ENCODE data around the gene TAF4B.
"Not testable (repeated sequence)": the region's sequence is repeated elsewhere in the genome, so short reads cannot be mapped to it uniquely, and the experiment has no call there.

TAF4B gene, protein sequence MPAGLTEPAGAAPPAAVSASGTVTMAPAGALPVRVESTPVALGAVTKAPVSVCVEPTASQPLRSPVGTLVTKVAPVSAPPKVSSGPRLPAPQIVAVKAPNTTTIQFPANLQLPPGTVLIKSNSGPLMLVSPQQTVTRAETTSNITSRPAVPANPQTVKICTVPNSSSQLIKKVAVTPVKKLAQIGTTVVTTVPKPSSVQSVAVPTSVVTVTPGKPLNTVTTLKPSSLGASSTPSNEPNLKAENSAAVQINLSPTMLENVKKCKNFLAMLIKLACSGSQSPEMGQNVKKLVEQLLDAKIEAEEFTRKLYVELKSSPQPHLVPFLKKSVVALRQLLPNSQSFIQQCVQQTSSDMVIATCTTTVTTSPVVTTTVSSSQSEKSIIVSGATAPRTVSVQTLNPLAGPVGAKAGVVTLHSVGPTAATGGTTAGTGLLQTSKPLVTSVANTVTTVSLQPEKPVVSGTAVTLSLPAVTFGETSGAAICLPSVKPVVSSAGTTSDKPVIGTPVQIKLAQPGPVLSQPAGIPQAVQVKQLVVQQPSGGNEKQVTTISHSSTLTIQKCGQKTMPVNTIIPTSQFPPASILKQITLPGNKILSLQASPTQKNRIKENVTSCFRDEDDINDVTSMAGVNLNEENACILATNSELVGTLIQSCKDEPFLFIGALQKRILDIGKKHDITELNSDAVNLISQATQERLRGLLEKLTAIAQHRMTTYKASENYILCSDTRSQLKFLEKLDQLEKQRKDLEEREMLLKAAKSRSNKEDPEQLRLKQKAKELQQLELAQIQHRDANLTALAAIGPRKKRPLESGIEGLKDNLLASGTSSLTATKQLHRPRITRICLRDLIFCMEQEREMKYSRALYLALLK

DNA sequence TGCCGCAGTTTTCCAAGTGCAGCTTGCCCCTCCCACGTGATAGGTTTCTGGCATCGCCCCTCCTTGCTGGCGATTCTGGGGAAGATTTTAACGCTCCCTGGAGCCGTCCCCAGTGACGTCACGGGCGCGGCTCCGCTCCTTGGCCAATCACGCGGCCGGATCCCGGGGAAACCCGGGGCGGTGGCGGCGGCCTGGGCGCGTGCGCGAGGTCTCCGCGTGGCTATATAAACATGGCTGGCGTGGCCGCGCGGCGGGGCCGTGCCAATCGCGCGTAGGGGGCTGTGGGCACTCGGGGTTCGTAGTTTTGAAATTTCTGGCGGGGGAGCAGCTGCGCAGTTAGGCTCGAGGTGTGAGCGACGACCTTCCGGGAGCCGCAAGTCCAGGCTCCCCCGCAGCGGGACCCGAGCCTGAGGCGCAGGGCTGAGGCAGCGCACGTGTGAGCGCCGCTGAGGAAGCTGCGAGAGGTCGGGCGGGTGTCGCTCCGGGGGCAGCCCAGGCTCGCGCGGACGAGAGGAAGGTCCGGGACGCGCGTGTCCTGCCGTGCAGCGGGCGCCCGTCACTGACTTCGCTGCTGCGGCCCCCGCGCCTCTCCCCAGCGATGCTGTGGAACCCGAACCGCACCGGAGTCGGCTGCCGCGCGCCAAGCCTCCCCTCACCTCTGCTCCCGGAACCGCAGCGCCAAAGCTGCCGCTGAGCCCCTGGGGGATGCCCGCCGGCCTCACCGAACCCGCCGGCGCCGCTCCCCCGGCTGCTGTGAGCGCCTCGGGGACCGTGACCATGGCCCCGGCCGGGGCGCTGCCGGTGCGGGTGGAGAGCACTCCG, at the start of gene TAF4B:
TSS of gene TAF4B (plus strand) at position 217 of the 822 bp plus-strand sequence. CDS start at position 706, 489 bp downstream.
- DNase-seq, result peak; percentile 78

DNA sequence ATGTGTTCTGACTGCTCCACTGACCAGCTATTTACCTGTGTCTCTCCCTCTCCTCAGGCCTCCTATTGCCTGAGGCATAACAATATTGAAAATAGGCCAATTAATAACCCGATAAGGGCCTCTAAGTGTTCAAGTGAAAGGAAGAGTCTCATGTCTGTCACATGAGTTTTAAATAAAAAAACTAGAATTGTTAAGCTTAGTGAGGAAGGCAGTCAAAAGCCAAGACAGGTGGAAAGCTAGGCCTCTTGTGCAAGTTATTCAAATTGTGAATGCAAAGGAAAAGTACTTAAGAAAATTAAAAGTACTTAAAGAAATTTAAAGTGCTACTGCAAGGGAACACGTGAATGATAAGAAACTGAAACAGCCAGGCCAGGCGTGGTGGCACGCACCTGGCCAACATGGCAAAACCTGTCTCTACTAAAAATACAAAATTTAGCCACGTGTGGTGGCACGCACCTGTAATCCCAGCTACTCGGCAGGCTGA, 44.9 kb upstream of the TAF4B start:
- DNase-seq, result peak; percentile 32

DNA sequence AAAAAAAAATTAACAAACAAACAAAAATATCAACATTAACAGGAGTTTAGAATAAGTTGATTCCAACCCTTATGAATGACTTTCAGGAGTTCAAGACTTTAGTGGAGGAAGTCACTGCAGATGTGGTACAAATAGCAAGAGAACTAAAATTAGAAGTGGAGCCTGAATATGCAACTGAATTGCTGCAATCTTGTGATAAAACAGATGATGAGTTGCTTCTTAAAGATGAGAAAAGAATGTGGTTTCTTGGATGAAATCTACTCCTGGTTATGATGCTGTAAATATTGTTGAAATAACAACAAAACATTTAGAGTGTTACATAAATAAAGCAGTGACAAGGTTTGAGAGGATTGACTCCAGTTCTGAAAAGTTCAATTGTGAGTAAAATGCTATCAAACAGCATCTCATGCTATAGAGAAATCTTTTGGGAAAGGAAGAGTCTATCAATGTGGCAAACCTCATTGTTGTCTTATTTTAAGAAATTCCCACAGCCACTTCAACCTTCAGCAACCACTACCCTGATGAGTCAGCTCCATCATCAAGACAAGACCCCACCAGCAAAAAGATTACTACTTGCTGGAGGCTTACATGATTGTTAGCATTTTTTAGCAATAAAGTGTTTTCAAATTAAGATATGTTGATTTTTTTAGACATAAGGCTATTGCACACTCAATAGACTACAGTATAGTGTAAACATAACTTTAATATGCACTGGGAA, 42.7 kb upstream of the TAF4B start:
- no peak for DNase-seq

DNA sequence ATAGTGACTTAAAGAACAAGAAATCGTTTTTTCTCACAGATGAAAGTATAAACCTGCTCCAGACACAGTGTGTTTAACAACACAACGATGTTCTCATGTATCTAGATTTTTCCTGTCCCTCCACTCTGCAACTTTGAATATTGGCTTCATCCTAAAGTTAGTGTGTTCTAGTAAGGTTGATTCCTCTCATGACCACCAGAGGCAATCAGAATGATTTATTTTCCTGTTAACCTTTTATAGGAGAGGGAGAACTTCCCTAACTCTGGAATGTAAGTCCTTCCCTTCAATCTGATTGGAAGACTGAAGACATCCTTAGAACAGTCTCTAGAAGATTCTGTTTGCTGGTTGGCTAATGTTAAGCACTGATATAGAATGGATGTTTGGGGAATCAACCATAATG, 41.0 kb upstream of the TAF4B start:
- no peak for DNase-seq

DNA sequence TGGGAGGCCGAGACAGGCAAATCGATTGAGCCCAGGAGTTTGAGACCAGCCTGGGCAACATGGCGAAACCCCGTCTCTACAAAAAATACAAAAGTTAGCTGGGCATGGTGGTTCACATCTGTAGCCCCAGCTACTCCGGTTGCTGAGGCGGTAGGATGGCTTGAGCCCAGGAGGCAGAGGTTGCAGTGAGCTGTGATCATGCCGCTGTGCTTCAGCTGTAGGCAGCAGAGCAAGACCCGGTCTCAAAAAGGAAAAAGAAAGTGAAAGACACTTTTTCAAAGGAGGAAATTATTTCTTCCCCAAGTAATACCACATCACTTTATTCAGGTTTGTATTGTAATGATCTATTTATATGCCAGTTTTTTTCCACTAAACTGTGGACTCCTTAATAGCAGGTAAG, 35.7 kb upstream of the TAF4B start:
- no peak for DNase-seq

DNA sequence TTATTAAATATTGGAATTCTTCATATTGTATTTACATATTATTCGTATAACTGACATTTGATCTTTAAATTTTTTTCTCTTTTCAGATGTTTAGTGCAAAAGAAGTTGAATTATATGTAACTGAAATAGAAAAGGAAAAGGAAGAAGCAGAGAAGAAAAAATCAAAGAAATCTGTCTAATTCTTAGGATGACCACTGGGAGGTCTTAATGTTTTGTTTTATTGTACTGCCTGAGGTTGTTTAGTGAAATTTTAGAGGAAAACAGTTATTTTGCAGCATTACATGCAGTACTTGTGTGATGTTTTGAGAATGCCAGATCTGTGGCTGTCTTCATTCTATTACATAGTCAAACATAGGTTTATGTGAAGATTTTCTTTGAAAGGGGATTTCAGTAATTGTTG, 34.0 kb upstream of the TAF4B start:
- no peak for DNase-seq

DNA sequence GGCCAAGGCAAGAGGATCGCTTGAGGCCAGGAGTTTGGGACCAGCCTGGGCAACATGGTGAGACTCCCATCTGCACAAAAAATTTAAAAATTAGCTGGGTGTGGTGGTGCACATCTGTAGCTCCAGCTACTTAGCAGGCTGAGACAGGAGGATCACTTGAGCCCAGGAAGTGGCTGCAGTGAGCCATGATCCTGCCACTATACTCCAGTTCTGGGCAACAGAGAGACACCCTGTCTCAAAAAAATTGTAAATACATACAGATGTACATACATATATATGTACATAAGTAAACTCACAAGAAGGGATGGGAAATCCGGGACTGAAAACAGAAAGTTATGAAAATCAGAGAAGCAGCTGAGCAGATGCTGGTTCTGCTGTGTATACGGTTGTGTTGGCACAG, 29.6 kb upstream of the TAF4B start:
- no peak for DNase-seq

DNA sequence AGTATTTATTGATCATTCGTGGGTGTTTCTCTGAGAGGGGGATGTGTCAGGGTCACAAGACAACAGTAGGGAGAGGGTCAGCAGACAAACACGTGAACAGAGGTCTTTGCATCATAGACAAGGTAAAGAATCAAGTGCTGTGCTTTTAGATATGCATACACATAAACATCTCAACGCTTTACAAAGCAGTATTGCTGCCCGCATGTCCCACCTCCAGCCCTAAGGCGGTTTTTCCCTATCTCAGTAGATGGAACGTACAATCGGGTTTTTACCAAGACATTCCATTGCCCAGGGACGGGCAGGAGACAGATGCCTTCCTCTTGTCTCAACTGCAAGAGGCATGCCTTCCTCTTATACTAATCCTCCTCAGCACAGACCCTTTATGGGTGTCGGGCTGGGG, 24.2 kb upstream of the TAF4B start:
- DNase-seq, result not testable (repeated sequence)

DNA sequence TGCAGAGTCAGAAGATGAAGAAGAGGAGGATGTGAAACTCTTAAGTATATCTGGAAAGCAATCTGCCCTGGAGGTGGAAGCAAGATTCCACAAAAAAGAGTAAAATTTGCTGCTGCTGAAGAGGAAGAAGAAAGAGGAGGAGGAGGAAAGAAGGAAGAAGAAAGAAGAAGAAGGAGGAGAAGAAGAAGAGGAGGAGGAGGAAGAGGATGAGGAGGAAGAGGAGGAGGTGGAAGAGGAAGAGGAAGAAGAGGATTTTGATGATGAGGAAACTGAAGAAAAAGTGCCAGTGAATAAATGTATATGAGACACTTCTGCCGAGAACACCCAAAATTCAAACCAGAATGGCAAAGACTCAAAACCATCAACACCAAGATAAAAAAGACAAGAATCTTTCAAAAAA, 20.9 kb upstream of the TAF4B start:
- DNase-seq, result no peak

DNA sequence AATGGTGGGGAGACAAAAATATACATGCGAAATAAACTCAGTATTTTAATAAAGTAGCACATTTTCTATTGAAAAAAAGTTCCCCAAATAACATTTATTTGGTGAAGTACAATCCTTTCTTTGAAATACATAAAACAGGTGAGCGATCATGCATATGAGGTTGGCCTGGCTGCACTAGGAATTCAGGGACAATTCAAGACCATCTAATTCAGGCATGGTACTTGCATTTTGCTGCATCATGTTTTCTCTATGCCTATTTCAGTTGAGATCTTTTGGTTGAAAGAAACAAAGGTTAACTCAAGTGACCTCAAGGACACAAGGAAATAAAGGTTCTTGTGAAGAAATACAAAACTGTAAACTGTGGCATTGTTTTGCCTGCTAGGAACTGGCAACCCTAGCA, 19.8 kb upstream of the TAF4B start:
- no peak for DNase-seq

DNA sequence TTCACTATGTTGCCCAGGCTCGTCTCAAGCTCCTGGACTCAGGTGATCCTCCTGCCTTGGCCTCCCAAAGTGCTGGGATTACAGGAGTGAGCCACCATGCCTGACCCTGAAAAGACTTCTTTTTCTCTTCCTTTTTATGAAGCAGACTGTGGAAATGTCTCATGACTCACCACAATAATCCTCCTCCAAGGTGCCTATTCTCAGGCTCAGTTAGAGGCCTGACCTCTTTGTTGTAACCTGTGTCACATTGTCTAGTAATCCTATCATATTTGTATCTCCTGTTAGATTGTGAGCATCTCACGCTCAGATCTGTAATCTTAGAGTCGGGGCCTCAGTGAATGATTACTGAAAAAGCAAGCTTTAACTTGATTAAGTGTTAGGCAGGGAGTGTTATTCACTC, 18.3 kb upstream of the TAF4B start:
- DNase-seq, result no peak

DNA sequence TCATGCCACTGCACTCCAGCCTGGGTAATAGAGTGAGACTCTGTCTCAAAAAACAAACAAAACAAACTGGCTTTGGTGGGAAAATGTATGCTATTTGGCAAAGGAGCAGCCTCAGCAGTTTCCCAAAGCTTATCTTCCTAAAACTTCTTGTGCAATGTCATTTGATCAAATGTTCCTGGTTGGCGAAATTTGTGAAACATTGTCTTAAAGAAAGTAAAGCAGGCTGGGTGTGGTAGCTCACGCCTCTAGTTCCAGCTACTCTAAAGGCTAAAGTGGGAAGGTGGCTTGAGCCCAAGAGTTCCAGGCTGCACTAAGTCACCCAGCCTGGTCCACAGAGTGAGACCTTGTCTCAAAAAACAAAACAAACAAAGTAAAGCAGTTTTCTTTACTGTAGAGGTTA, 17.3 kb upstream of the TAF4B start:
- DNase-seq, result no peak

DNA sequence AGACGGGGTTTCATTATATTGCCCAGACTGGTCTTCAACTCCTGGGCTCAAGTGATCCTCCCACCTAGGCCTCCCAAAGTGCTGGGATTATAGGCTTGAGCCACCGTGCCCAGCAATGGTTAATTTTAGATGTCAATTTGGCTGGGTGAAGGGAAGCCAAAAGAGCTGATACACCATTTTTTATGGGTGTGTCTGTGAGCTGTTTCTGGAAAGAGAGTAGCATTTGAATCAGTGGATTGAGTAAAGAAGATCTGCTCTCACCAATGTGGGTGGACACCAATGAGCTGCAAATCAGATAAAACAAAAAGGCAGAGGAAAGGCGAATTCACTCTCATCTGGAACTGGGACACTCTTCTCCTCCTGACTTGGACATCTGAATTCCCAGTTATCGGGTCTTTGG, 16.1 kb upstream of the TAF4B start:
- DNase-seq, result no peak

DNA sequence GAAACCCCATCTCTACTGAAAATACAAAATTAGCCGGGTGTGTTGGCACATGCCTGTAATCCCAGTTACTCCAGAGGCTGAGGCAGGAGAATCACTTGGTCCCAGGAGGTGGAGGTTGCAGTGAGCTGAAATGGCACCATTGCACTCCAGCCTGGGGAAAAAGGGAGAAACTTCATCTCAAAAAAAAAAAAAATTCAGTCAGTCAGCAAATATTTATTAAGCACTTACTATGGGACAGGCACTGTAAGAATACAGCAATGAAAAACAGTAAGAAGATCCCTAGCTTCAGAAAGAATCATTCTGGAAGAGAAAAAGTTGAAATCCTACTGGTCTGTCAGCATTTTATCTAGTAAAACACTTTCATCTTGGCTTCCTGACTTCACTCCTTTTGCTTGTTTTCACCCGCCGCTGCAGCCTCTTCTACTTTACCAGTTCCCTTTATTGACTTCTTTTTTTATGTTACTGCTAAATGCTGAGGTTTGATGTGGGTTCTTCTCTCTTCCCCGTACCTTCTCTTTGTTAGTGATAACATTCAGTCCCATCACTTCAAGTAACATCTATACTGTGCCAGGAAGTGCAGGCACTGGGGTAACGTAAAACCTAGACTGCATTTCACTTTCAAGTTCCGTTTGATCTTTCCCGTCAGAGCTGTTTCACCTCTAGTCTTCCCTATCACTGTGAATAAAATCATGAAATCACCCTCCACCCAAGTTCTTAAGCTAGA, 10.8 kb upstream of the TAF4B start:
- DNase-seq, result no peak

DNA sequence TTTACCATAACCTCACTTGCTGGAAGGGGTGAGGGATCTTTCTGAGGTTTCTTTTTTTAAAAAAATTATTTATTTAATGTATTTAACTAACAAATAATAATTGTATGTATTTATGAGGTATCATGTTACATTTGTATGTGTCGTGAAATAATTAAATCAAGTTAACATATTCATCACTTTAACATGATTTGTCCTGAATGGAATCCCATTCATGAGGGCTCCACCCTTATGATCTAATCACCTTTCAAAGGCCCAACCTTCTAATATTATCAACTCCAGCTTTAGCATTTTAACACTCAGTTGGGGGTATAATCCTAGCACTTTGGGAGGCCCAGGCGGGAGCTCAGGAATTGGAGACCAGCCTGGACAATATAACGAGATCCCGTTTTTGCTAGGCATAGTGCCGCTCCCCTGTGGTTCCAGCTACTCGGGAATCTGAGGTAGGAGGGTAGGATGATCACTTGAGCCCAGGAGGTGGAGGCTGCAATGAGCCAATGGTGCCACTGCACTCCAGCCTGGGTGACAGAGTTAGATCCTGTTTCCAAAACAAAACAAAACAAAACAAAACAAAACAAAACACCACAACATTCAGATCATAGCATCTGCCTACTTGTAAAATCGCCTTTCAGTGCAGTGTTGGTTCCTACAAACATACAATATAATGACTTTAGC, 1.1 kb upstream of the TAF4B start:
- DNase-seq, result no peak

DNA sequence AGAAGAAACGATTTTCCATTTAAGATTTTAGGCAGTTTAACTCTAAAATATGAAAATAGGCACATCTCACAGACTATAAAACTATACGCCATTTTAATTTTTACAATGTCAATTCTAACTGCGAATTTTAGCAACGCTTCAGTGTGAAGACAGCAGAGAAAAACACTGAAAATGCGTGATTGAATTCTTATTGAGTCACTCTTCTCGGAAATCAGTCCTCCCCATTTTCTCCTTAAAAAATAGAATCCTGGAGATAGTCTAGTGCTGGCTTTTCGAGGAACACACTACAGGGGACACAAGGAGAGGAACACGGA, 373 bp upstream of the TAF4B start:
- DNase-seq, result no peak

DNA sequence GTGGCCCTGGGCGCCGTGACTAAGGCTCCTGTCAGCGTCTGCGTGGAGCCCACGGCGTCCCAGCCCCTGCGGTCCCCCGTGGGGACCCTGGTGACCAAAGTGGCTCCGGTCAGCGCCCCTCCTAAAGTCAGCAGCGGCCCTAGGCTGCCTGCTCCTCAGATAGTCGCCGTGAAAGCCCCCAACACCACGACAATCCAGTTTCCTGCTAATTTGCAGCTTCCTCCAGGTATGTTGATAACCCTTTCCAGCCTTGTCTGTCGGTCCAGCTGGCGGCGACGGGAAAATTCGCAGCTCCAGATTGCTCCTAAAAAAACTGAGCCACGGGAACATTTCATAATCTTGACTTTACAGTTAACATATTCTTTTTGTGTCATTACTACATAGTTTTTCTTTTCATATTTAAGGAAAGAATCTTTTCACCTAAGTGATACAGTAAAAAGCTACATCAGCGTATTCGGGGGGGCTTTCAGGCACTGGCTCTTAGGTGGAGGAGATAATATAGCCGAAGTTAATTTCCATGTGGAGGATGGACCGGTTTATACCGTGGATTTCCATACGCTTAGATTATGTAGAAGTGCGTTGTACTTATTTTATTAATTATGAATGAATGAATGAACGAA, 916 bp downstream of the TAF4B start:
- no peak for DNase-seq

DNA sequence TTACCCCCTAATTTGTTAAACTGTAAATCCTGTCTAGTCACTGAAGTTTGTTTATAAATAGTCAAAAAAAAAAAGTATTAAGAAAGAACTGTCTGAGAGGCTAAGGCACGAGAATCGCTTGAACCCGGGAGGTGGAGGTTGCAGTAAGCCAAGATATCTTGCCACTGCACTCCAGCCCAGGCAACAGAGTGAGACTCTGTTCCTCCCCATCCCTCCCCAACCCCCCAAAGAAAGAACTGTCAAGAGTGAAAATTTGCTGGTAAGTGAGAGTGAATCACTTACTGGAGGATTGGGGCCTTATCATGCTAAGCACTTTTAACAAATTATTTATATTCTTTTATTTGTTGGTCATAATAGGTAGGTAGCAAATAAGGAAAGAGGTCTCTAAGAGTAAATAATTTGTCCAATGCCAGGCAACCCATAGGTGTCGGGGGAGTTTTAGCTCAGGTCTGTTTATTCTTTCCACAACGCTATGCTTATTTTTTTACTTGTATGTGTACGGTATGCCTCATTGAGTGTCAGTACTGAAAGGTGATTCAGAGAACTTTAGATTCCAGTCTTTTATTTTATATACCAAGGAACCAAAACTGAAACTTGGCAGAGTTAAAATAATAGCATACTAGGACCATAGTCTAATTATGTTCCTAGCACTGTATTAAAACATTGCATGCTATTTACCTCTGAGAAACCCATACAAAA, 2.5 kb downstream of the TAF4B start:
- no peak for DNase-seq

DNA sequence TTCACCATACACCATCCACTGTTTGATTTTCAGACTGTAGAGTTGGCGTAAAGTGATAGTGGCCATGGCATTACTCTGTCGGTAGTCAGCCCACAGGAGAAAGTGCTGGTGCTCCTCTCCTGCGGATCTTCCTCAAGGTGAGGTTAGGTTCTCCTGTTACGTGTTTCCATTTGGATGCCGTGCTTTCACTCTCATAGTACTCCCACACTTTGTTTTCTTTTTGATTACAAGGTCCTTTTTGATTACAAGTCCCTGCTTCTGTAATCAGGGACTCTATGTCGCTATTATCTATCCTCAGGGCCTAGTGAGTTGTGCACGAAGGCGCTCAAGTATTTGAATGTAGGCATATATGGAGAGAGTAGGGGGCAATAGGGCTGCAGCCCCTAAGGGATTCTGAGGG, 4.3 kb downstream of the TAF4B start:
- no peak for DNase-seq

DNA sequence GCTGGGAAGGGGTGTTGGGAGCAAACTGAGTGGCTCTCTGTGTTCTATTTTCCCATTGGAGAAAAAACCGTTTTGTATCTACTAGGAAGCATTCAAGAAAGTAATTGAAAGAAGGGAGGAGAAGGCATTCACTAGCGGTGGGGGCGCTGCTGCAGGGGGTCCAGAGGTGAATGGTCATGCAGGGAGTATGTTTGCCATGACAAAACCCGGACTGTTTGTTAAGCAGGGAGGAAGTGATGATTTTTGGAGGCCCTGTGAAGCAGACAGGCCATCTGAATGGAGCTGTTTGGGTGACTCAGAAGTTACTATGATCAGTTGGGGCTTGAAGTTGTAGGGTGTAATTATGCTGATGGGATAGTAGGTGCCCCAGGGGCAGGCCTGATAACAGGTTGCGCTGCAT, 7.0 kb downstream of the TAF4B start:
- DNase-seq, result no peak
